Pulmonary artery endothelial cell (primary cell): Measurements from ENCODE around the gene DCTN1. TPM values are rescaled to one million over a fixed set of nuclear protein-coding genes. Genes with fewer than 3 reads are reported as not detected.

Experiments
- DNase-seq: peaks from one replicate; pipeline ENCODE4 v3.0.0-alpha.2; 2011; ENCODE audit warnings: low read depth, low spot score
- total RNA-seq: library from RNA; depleted of rRNA; stranded (reverse); fragments of >200 nt; gene quantifications from 2 replicates; pipeline ENCODE4 v1.2.3, GENCODE V29; 2014

The DCTN1 gene
- total RNA-seq, 1 donor from 2014 or later, result 143 TPM

DNA sequence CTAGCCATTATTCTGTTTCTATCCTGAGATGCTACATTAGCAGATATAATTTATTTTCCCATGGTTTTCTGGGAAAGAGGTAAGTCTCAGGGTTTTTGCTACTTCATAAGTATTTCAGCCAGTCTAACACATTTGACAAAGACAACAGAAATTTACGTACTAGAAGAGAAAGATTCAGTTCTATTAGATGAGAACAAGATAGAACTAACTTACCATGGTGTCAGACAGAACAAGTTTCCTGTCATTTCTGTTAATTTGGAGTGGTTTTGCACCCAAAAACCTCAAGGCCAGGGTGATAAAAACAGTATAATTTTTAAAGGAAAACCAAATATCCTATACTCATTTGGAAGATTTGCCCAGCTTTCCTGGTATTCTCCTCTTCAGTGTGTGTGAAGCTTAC lies 52.5 kb downstream of the DCTN1 start:
- no peak for DNase-seq

DNA sequence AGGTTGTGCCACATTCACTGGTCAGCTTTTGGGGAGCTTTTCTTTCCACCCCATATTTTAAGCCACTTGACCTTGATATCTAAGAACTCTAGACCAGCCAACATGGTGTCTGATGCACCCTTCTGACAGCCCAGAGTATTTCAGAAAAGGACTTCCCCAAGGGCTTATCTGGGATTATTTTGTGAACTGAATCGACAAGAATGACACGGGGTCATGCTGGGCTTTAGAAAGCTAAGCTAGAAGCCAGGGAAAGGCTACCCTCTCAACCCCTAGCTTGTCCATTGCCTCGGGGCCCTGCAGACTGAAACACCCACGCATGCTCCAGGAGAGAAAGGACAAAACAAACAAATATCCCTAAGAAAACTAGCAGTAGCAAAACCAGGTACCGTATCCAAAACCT lies 52.9 kb downstream of the DCTN1 start:
- no peak for DNase-seq

DNA sequence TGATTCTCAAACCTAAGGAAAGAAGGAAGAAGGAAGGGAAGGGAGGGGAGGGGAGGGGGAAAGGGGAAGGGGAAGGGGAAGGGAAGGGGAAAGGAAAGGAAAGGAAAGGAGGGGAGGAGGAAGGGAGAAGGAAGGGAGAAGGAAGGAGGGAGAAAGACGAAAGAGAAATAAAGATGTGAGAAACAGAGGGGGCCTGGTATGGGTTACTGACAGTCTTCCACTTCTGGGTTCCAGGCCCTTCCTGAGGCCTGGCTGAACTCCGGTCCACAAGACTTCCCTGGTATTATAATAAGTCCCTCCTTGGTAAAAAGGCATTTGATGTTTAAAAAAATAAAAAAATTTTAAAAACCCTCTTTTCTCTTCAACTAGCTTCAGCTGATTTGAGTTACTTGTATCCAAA lies 54.3 kb downstream of the DCTN1 start:
- DNase-seq, result no peak

DNA sequence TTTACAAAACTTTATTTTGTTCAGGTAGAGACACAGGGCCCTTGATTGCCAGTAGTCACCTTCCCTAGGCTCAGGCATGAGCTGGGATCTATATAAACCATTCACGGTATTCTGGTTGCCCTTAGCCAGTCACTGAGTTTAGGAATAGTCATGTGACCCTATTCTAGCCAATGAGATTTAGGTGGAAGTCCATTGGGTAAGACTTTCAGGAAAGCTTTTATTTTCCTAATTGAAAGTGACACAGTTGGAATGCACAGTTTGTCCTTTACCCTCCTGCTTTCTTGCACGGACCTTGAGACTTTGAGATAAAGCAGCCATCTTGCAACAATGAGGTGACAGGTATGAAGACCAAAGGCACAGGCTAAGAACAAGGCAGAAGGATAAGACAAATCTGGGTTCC lies 58.4 kb downstream of the DCTN1 start:
- no peak for DNase-seq

DNA sequence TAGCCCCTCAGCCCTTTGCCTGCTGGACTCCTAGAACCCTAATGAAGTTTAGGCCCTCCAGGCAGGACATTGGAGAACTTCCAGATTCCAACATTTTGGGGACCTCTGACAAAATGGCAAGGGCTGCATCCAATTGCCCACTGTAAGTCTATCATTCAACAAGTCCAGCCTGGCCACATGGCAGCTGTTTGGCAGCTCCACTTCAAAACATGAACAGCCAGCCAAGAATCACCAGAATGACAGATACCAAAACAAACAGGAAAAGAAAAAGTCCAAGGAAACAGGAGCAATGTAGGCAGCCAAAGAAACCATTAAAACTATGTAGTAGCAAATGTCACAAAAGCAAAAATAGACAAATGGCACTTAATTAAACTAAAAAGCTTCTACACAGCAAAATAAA lies 62.4 kb downstream of the DCTN1 start:
- no peak for DNase-seq

DNA sequence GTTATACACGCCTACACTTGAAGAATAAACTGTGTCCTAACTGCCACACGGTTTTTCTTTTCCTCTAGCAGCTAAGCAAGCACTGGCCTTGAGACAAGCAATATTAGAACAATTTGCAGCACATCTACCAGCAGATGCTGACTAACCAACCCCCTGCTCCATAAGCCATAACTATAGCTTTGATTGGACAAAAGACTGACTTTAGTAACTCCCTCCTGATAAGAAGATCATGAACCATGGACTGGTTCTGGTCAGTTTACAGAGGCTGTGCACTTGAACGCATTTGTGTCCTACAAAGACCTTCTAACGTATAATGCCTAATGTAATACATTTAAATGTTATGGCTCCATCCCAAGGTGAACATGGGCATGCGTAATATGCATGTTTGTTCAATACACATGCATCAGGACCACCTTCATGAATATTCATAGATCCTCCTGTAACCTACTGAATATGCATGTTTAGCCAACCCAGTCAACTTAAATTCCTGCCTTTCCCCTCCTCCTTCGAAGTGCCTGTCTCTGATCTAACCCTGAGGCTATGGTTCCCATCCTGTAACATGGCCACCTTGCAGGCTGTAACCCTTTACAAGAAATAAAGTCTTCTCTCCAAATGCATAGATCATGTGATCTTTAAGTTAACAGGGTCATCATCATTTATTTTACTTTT lies 63.4 kb downstream of the DCTN1 start:
- no peak for DNase-seq

DNA sequence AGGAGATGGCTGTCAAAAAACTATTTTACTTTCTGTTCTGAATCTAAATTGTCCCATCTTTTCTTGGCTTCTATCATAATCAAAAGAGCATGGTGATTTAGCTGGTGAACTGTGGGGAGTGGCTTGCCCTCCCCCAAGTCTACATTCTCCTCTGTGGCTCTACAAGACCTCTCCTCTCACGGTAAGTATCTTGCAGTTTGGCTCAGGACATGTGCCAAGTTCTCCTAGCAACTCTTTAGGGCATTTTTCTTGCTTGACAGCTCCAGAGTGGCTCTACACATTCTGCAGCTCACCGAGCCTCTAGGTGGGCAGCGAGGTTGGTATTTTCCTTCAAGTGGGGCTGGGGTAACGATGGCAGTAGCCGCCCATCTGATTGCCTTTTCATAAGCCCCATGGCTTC lies 66.0 kb downstream of the DCTN1 start:
- DNase-seq, result no peak

DNA sequence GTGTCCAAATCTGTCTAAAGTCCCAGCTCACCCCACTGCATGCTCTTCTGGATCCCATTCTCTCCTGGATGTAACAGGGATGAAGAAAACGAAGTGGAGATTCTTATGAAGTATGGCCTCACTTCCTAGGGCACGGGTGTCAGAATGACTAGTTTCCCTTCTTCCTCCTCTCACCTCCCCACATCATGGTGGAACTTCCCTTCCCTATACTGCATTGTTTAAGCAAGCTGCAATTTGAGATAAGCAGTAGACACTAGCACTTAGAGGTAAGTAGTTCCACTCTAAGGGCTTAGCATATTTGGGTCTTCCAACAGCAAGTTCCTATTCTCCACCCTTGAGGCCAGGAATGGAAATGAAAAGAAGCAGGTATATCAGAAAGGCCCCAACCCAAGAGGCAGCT lies 66.6 kb downstream of the DCTN1 start:
- DNase-seq, result no peak

DNA sequence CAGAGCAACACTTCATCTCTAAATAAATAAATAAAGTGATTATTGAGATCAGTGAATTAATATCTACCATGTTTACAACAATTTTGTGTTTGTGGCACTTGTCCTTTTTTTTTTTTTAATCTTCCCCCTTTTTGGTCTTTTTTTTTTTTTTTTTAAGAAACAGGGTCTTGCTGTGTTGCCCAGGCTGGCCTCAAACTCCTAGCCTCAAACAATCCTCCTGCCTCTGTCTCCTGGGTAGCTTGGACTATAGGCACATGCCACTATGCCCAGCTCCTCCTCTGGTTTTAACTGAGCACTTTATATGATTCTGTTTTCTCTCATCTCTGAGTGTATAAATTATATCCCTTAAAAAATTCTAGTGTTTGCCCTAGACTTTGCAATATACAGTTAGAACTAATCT lies 67.2 kb downstream of the DCTN1 start:
- no peak for DNase-seq

Other genes with a start within 250 kb of the DCTN1 start
- gene BOLA3, start 232.4 kb downstream of the DCTN1 start, total RNA-seq, result 23.1 and 30.3 TPM in 2 replicates
- gene MOB1A, start 201.4 kb downstream of the DCTN1 start, total RNA-seq, result 94.8 and 122 TPM in 2 replicates
- gene MTHFD2, start 181.7 kb downstream of the DCTN1 start, total RNA-seq, result 166 and 191 TPM in 2 replicates
- gene SLC4A5, start 36.9 kb downstream of the DCTN1 start, total RNA-seq, result 0.04 TPM in 1 of 2 replicates, not detected in the other
- gene C2orf81, start 41.3 kb upstream of the DCTN1 start, total RNA-seq, result 0.13 and 0.28 TPM in 2 replicates
- gene WDR54, start 41.4 kb upstream of the DCTN1 start, total RNA-seq, result 40.7 and 59.7 TPM in 2 replicates
- 6.1 and 8.8 TPM in 2 replicates for gene RTKN, start 61.6 kb upstream of the DCTN1 start, total RNA-seq
- 13.1 and 16.2 TPM in 2 replicates for gene INO80B, start 74.8 kb upstream of the DCTN1 start, total RNA-seq
- gene WBP1, start 78.1 kb upstream of the DCTN1 start, total RNA-seq, result 26.7 and 33.4 TPM in 2 replicates
- 75.1 and 82.4 TPM in 2 replicates for gene MOGS, start 85.1 kb upstream of the DCTN1 start, total RNA-seq
- 28.6 and 45.8 TPM in 2 replicates for gene MRPL53, start 92.4 kb upstream of the DCTN1 start, total RNA-seq
- gene CCDC142, start 102.7 kb upstream of the DCTN1 start, total RNA-seq, result 14.4 and 21.1 TPM in 2 replicates
- gene TTC31, start 102.8 kb upstream of the DCTN1 start, total RNA-seq, result 7.3 and 10.1 TPM in 2 replicates
- gene LBX2, start 119.3 kb upstream of the DCTN1 start, total RNA-seq, result 2.4 and 4.2 TPM in 2 replicates
- 15.0 and 18.2 TPM in 2 replicates for gene PCGF1, start 127.4 kb upstream of the DCTN1 start, total RNA-seq
- gene TLX2, start 134.1 kb upstream of the DCTN1 start, total RNA-seq, result not detected in 2 replicates
- gene DQX1, start 145.9 kb upstream of the DCTN1 start, total RNA-seq, result not detected in 2 replicates
- 95.4 and 124 TPM in 2 replicates for gene AUP1, start 149.4 kb upstream of the DCTN1 start, total RNA-seq
- 52.5 and 59.9 TPM in 2 replicates for gene HTRA2, start 149.6 kb upstream of the DCTN1 start, total RNA-seq
- gene LOXL3, start 173.6 kb upstream of the DCTN1 start, total RNA-seq, result 1.2 and 1.8 TPM in 2 replicates
- 15.7 and 20.9 TPM in 2 replicates for gene DOK1, start 174.4 kb upstream of the DCTN1 start, total RNA-seq